ENCODE measurements around the gene ZNF532.

- no peak for TF ChIP-seq CTCF (IDR thresholded peaks at IDR 0.05; ENCODE audit: low read length)
- no peak for TF ChIP-seq EZH2 (IDR thresholded peaks at IDR 0.05; ENCODE audit: borderline replicate concordance, low read length)
These were observed 95.8 kb downstream of the ZNF532 start for GRCh38 chr18:58960508-58960907.

All from OCI-LY1 (cell line).